OCI-LY7 (cell line): ENCODE data around the gene POU3F2. TPM values are rescaled to one million over a fixed set of nuclear protein-coding genes. Genes with fewer than 3 reads are reported as not detected.

Experiments
- BruUV-seq: library from RNA; stranded (reverse); fragments of 400-500 nt; replicated peaks from 2 replicates; lab custom pipeline; 2021; lab: Mats Ljungman, UMichigan
- CTCF ChIA-PET: fragments of 300-600 bp; sonication (Branson Sonifier 250); formaldehyde crosslinking; loops from one replicate; lab custom pipeline; 2022; ENCODE audit warnings: antibody characterized with exemption; ENCODE audit not compliant: unreplicated experiment; lab: Charles Lee
- POLR2A ChIA-PET: fragments of 300-600 bp; sonication (Branson Sonifier 250); formaldehyde crosslinking; loops from one replicate; lab custom pipeline; 2022; ENCODE audit warnings: antibody characterized with exemption; lab: Charles Lee
- DNase-seq: peaks from one replicate; pipeline ENCODE4 v3.0.0-alpha.2; 2015; ENCODE audit warnings: low spot score
- H2AFZ ChIP-seq: fragments of 200-600 bp; sonication (generic), shearing (Covaris generic); 2 replicates; pipeline ENCODE4 v1.6.1; 2014; ENCODE audit warnings: mild to moderate bottlenecking, antibody characterized with exemption, low read length, moderate library complexity
- H3K27ac ChIP-seq: fragments of 200-600 bp; sonication (generic); 2 replicates; pipeline ENCODE4 v1.5.1; 2014; ENCODE audit warnings: mixed run types, low read depth, mild to moderate bottlenecking, moderate library complexity, low read length, inconsistent platforms; ENCODE audit not compliant: poor library complexity, severe bottlenecking
- H3K36me3 ChIP-seq: fragments of 200-600 bp; sonication (generic); 2 replicates; pipeline ENCODE4 v1.6.1; 2014; ENCODE audit warnings: mild to moderate bottlenecking, antibody characterized with exemption, low read length, moderate library complexity, mixed read lengths; ENCODE audit not compliant: insufficient read depth
- H3K4me1 ChIP-seq: fragments of 200-600 bp; sonication (generic); 2 replicates; pipeline ENCODE4 v1.5.1; 2014; ENCODE audit warnings: mild to moderate bottlenecking, low read length; ENCODE audit not compliant: insufficient read depth, poor library complexity, severe bottlenecking
- H3K4me2 ChIP-seq: fragments of 200-600 bp; sonication (generic); 2 replicates; pipeline ENCODE4 v1.6.1; 2014; ENCODE audit warnings: mild to moderate bottlenecking, low read length
- H3K4me3 ChIP-seq: fragments of 200-600 bp; sonication (generic); 2 replicates; pipeline ENCODE4 v1.5.1; 2014; ENCODE audit warnings: mild to moderate bottlenecking, low read depth, low read length; ENCODE audit not compliant: poor library complexity, severe bottlenecking
- H3K79me2 ChIP-seq: fragments of 200-600 bp; sonication (generic); 2 replicates; pipeline ENCODE4 v1.6.1; 2016; ENCODE audit warnings: low read depth, mild to moderate bottlenecking, low read length, moderate library complexity, mixed read lengths; ENCODE audit not compliant: insufficient read depth
- H3K9me2 ChIP-seq: fragments of 200-600 bp; sonication (generic); 2 replicates; pipeline ENCODE4 v1.6.1; 2016; ENCODE audit warnings: mild to moderate bottlenecking, low read length, mixed read lengths; ENCODE audit not compliant: insufficient read depth
- H3K9me3 ChIP-seq: fragments of 200-600 bp; sonication (generic); 2 replicates; pipeline ENCODE4 v1.6.1; 2014; ENCODE audit warnings: mild to moderate bottlenecking, mixed run types, low read length, mixed read lengths
- H4K20me1 ChIP-seq: fragments of 200-600 bp; sonication (generic); 2 replicates; pipeline ENCODE4 v1.6.1; 2014; ENCODE audit warnings: mild to moderate bottlenecking, antibody characterized with exemption, low read length, moderate library complexity, mixed read lengths; ENCODE audit not compliant: insufficient read depth
- CTCF ChIP-seq: fragments of 200-600 bp; sonication (generic); conservative IDR thresholded peaks from 2 replicates; pipeline ENCODE4 v1.5.1; 2014; ENCODE audit warnings: mild to moderate bottlenecking, antibody characterized with exemption, low read length, moderate library complexity, mixed read lengths
- EZH2phosphoT487 ChIP-seq: fragments of 200-600 bp; sonication (generic); IDR thresholded peaks from 2 replicates; pipeline ENCODE4 v1.6.1; 2018; ENCODE audit warnings: low read depth, borderline replicate concordance, mild to moderate bottlenecking, mixed run types, antibody characterized with exemption, low read length, moderate library complexity, mixed read lengths
- intact Hi-C: fragments of 100-400 bp; cut with micrococcal nuclease; formaldehyde crosslinking; loops from one replicate; pipeline ENCODE4 v1.10.0; 2022; ENCODE audit not compliant: unreplicated experiment
- total RNA-seq, 2 experiments: library from RNA; depleted of rRNA in 1 of 2; stranded (reverse); fragments of >200 nt in 1 of 2; shearing (Covaris generic) in 1 of 2; gene quantifications; 2 replicates each; pipeline ENCODE4 v1.2.3, GENCODE V29; 2014 to 2022

Gene POU3F2
- total RNA-seq, 2 experiments from 2014 or later, result not detected

GRCh38 chr6:98848539-98849242 lies 14.3 kb downstream of the POU3F2 start:
- no peak overlapping the region for H3K27ac ChIP-seq
- no peak overlapping the region for H3K4me2 ChIP-seq
- peaks cover 12% of the 10 kb centered on the region for H3K4me1 ChIP-seq
- TF ChIP-seq EZH2phosphoT487 (no peak), CTCF (no peak)
- DNase-seq, result no peak
- no peaks in the 10 kb centered on the region for H4K20me1 ChIP-seq
- no peak overlapping the region for H3K4me3 ChIP-seq
- no peaks in the 10 kb centered on the region for H3K79me2 ChIP-seq
- CTCF ChIA-PET, result no interaction called here
- intact Hi-C loops, result no loop called here
- no peaks in the 10 kb centered on the region for H3K36me3 ChIP-seq
- BruUV-seq, result no TSS peak
- H3K9me3 ChIP-seq, result no peaks in the 10 kb centered on the region
- H3K9me2 ChIP-seq, result no peaks in the 10 kb centered on the region
- POLR2A ChIA-PET, result no interaction called here
- no peak overlapping the region for H2AFZ ChIP-seq

GRCh38 chr6:98864497-98864896 lies 30.1 kb downstream of the POU3F2 start:
- POLR2A ChIA-PET, result interaction anchor here (1.5 kb wide), 1 partner anchor 40 kb away, joined by 7 read pairs; no protein-coding TSS in a partner anchor
- no peaks in the 10 kb centered on the region for H3K4me1 ChIP-seq
- no peak overlapping the region for H2AFZ ChIP-seq
- no peaks in the 10 kb centered on the region for H3K9me2 ChIP-seq
- H3K9me3 ChIP-seq, result no peaks in the 10 kb centered on the region
- TF ChIP-seq CTCF (no peak), EZH2phosphoT487 (no peak)
- no TSS peak for BruUV-seq
- CTCF ChIA-PET, result no interaction called here
- no peak overlapping the region for H3K4me2 ChIP-seq
- H3K4me3 ChIP-seq, result no peak overlapping the region
- no peak overlapping the region for H3K27ac ChIP-seq
- no peaks in the 10 kb centered on the region for H3K79me2 ChIP-seq
- no peaks in the 10 kb centered on the region for H4K20me1 ChIP-seq
- DNase-seq, result no peak
- intact Hi-C loops, result no loop called here
- H3K36me3 ChIP-seq, result no peaks in the 10 kb centered on the region; the same call in 1 of the 2 replicates

- peaks cover 23% of the 10 kb centered on the region for H3K36me3 ChIP-seq
- TSS peak; percentile 35 for BruUV-seq
- TF ChIP-seq CTCF, result no peak
- TF ChIP-seq EZH2phosphoT487, result no peak
- no peak overlapping the region for H3K4me2 ChIP-seq
- ChIA-PET CTCF (no interaction called here), POLR2A (interaction anchor here (0.6 kb wide), 1 partner anchor 976 kb away, joined by 3 read pairs; no protein-coding TSS in a partner anchor)
- DNase-seq, result no peak
- no peaks in the 10 kb centered on the region for H4K20me1 ChIP-seq
- intact Hi-C loops, result no loop called here
- no peak overlapping the region for H3K4me3 ChIP-seq
- no peaks in the 10 kb centered on the region for H3K79me2 ChIP-seq
- no peaks in the 10 kb centered on the region for H3K4me1 ChIP-seq
- H2AFZ ChIP-seq, result no peak overlapping the region
- H3K27ac ChIP-seq, result no peak overlapping the region
- H3K9me3 ChIP-seq, result no peaks in the 10 kb centered on the region
- H3K9me2 ChIP-seq, result no peaks in the 10 kb centered on the region
Measured at GRCh38 chr6:98871057-98871456, 36.7 kb downstream of the POU3F2 start.
